ENCODE measurements around the gene PRR15.

DNA sequence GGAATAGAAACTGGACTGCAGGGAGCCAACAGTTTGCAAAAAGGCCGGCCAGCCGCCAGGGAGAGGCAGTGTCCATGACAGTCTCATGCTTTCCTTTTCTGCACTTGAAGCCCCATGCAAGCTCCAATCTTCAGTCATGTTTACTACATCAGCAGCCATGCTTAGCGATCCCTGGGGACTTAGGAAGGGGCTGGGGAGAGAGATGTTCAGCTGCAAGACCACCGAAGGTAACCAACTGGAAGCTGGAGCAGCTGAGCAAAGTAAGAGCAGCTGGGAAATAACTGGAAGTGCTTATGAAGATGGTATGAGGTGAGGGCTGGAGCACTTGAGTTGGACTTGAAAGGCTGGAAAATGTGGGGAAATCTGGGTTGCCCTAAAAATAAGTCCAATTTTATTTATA is 37.0 kb downstream of the PRR15 start:
- TF ChIP-seq, protein P1, sequence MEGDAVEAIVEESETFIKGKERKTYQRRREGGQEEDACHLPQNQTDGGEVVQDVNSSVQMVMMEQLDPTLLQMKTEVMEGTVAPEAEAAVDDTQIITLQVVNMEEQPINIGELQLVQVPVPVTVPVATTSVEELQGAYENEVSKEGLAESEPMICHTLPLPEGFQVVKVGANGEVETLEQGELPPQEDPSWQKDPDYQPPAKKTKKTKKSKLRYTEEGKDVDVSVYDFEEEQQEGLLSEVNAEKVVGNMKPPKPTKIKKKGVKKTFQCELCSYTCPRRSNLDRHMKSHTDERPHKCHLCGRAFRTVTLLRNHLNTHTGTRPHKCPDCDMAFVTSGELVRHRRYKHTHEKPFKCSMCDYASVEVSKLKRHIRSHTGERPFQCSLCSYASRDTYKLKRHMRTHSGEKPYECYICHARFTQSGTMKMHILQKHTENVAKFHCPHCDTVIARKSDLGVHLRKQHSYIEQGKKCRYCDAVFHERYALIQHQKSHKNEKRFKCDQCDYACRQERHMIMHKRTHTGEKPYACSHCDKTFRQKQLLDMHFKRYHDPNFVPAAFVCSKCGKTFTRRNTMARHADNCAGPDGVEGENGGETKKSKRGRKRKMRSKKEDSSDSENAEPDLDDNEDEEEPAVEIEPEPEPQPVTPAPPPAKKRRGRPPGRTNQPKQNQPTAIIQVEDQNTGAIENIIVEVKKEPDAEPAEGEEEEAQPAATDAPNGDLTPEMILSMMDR (IDR thresholded peaks at IDR 0.05) = no peak
- TF ChIP-seq POLR2A (IDR thresholded peaks at IDR 0.05) = no peak
